GM12873 (cell line): ENCODE measurements around the gene TSNAXIP1.

Source experiments
- CTCF ChIP-seq: IDR thresholded peaks from 2 replicates; pipeline ENCODE4 v1.5.1; 2012; ENCODE audit warnings: low read depth, mild to moderate bottlenecking, moderate library complexity, low read length, control low read depth; ENCODE audit not compliant: insufficient read depth; ENCODE audit errors: missing control alignments

Gene TSNAXIP1

DNA sequence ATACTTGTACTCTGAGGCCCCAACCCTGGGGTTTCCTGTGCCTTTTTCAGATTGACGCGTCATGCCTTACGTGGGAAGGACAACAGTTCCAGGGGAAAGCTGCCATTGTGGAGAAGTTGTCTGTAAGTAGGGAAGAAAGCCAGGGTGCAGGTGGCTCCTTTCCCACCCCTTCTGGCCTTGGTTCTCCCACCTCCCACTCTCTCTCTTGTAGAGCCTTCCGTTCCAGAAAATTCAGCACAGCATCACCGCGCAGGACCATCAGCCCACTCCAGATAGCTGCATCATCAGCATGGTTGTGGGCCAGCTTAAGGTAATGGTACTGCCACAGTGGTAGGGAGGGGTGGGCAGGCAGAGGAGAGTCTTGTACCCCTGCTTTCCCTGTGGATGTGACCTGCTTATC lies 61.6 kb downstream of the TSNAXIP1 start:
- no peak for TF ChIP-seq CTCF

- TF ChIP-seq CTCF: no peak
These were observed 63.0 kb downstream of the TSNAXIP1 start for GRCh38 chr16:67869653-67870052.

DNA sequence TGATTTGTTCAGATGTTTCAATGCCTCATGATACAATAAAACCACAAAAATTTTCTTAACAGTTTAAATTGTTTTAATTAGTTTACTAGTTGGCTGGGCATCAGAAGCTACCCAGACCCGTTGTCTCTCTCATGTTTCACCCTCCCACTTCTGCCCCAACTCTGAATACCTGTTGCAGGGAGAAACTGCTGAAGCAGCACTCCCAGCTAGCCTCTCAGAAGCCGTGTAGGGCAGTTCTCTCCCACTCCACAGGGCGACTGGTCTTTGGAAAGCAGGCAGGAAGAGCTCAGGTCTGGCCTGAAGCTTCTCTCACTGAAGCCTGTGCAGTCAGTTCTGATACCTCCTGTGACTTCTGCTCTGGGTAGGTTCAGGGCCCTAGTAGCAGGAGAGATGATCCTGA lies 64.6 kb downstream of the TSNAXIP1 start:
- no peak for TF ChIP-seq CTCF

DNA sequence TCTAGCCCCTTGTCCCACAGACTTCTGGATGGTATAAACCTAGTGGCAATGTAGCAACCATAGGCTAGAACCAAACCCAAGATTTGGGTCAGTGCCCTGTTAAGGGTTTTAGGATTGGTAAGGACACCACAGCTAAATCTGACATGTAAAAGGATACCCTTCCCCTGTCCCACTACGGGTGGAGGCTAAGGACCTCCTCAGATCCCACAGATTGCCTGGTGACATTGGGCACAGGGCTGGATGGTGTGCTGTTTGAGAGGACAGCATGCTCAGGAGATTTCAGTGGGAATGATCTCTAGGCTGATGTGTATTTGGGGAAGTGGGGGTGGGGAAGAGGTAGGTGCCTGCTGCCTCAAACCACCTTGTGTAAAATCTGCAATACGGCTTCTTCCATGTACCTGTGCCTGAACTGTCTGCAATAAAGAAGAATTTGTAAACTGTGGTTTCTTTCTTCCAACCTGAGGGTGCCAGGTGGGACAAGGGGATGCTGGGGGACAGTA lies 65.5 kb downstream of the TSNAXIP1 start:
- TF ChIP-seq CTCF: no peak

DNA sequence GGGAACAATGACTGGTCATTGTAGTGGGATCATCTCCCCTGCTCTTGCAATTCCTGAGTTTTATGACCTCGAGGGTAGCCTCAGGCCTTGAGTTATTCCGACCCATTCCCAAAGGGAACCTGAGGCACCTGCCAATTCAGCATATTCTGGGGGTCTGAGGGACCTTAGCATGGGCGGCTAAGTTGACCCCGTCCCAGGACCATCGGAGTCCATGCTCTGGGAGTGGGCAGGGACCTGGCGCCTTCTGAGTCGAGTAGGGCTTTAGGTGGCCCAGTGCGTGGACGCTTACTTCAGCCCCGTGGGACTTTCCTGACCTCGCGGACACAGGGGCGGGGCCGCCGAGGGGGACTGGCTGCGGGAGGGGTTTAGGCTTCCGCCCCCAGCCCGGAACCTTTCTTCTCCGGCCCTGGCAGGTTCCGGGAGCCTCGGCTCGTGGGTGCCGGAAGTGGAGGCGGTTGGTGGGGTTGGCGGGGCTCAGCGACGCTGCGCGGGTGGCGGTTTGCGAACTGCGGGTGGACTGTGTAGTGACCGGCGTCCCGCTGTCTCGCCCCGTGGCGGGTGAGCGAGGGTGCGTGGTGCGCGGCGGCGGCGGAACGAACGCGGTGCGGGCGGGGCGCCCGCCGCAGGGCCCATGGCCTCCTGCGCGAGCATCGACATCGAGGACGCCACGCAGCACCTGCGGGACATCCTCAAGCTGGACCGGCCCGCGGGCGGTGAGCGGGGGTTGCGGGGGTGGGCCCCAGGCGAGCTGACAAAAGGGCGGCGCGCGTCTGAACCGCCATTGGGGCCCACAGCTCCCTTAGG lies 66.1 kb downstream of the TSNAXIP1 start, which contains the start of gene EDC4:
EDC4 (plus strand) TSS at position 422 of the 804 bp plus-strand sequence; CDS start at position 632, 210 bp downstream.
- TF ChIP-seq CTCF: no peak

GRCh38 chr16:67873435-67874370 lies 67.0 kb downstream of the TSNAXIP1 start:
- TF ChIP-seq CTCF: no peak

- TF ChIP-seq CTCF: no peak
These were observed 67.7 kb downstream of the TSNAXIP1 start for GRCh38 chr16:67874372-67874771.
